Parathyroid adenoma (tissue), 2 donors: ENCODE measurements around the gene CDC27.

Source experiments
- H2AFZ ChIP-seq: fragments of 300-600 bp; sonication (generic); one replicate; pipeline ENCODE4 v1.7.0; 2017; ENCODE audit warnings: antibody characterized with exemption, mild to moderate bottlenecking
- H3K27ac ChIP-seq: fragments of 300-600 bp; sonication (generic); one replicate; pipeline ENCODE4 v1.7.0; 2017
- H3K27me3 ChIP-seq: fragments of 300-600 bp; sonication (generic); one replicate; pipeline ENCODE4 v1.7.0; 2017; ENCODE audit warnings: low read length; ENCODE audit not compliant: control insufficient read depth, insufficient read depth
- H3K36me3 ChIP-seq: fragments of 300-600 bp; sonication (generic); one replicate; pipeline ENCODE4 v1.7.0; 2017; ENCODE audit warnings: low read length; ENCODE audit not compliant: control insufficient read depth, insufficient read depth
- H3K4me1 ChIP-seq: fragments of 300-600 bp; sonication (generic); one replicate; pipeline ENCODE4 v1.7.0; 2017; ENCODE audit warnings: control low read depth
- H3K4me2 ChIP-seq: fragments of 300-600 bp; sonication (generic); one replicate; pipeline ENCODE4 v1.7.0; 2017; ENCODE audit warnings: low read length
- H3K4me3 ChIP-seq: fragments of 300-600 bp; sonication (generic); one replicate; pipeline ENCODE4 v1.7.0; 2017; ENCODE audit warnings: low read depth, low read length
- H3K79me2 ChIP-seq: fragments of 300-600 bp; sonication (generic); one replicate; pipeline ENCODE4 v1.7.0; 2017; ENCODE audit warnings: control low read depth
- H3K9ac ChIP-seq: fragments of 300-600 bp; sonication (generic); one replicate; pipeline ENCODE4 v1.7.0; 2017; ENCODE audit warnings: mild to moderate bottlenecking
- H3K9me3 ChIP-seq: fragments of 300-600 bp; sonication (generic); one replicate; pipeline ENCODE4 v1.7.0; 2017; ENCODE audit warnings: low read length; ENCODE audit not compliant: control insufficient read depth
- CTCF ChIP-seq: fragments of 300-600 bp; sonication (generic); IDR thresholded peaks from one replicate; pipeline ENCODE4 v1.7.0; 2017; ENCODE audit warnings: antibody characterized with exemption, mild to moderate bottlenecking
- donor health status: primary hyperparathyroidism.

CDC27 gene

GRCh38 chr17:47209499-47209898 is 20.4 kb upstream of the CDC27 start:
- H3K9me3 ChIP-seq, result no peaks in the 10 kb centered on the region
- H3K4me2 ChIP-seq, result no peak overlapping the region
- no peaks in the 10 kb centered on the region for H3K27me3 ChIP-seq
- no peaks in the 10 kb centered on the region for H3K36me3 ChIP-seq
- H3K79me2 ChIP-seq, result no peaks in the 10 kb centered on the region
- no peak overlapping the region for H3K9ac ChIP-seq
- peak overlapping the region; percentile 90 for H2AFZ ChIP-seq
- no peak overlapping the region for H3K27ac ChIP-seq
- H3K4me3 ChIP-seq, result no peak overlapping the region
- no peak for TF ChIP-seq CTCF
- H3K4me1 ChIP-seq, result peaks cover 29% of the 10 kb centered on the region

DNA sequence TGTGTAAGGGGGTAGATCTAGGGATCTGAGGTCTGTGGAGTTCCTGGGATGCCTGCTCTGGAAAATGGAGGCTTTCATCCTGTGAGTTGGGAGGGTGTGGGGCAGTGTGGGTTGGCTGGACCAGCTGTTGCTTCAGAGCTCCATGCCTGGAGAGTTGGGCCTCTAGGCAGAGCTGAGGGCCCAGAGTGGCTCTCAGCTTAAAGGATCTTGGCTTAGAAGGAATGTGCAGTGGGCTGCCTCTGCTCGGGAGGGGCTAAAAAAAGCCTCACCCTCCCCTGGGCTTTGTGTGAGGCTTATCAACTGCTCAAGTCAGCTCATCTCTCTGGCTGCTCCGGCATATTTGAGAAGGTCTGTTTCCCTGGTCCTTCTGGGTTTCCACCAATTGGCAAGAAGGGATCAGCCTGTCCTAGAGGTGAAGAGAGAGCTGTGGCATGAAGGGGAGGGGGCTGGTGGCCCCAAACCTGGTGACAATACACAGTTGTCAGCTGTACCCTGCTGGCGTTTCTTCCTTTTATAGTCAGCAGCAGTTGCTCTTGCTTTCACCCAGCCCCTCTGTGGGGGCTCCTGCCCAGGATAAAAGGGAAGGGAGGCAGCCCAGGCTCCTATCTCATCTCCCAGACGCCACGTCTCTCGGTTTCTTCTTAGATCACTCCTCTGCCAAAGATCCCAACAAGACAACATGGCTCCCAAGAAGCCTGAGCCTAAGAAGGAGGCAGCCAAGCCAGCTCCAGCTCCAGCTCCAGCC is 19.8 kb upstream of the CDC27 start, which contains the start of gene MYL4:
TSS of gene MYL4 (plus strand) at position 605 of the 745 bp plus-strand sequence. CDS start at position 680, 75 bp downstream.
- TF ChIP-seq CTCF, result no peak
- H3K4me1 ChIP-seq, result peaks cover 29% of the 10 kb centered on the region
- H3K9me3 ChIP-seq, result no peaks in the 10 kb centered on the region
- peak within 1 kb of the TSS; percentile 27 for H3K4me2 ChIP-seq
- H3K27me3 ChIP-seq, result no peaks in the 10 kb centered on the region
- no peaks in the 10 kb centered on the region for H3K36me3 ChIP-seq
- no peaks in the 10 kb centered on the region for H3K79me2 ChIP-seq
- peak within 1 kb of the TSS; percentile 90 for H2AFZ ChIP-seq
- peak within 1 kb of the TSS; percentile 25 for H3K27ac ChIP-seq
- H3K9ac ChIP-seq, result no peak within 1 kb of the TSS
- no peak within 1 kb of the TSS for H3K4me3 ChIP-seq

GRCh38 chr17:47207143-47208067 is 18.3 kb upstream of the CDC27 start:
- H3K4me1 ChIP-seq, result peaks cover 29% of the 10 kb centered on the region
- H3K4me3 ChIP-seq, result no peak overlapping the region
- no peaks in the 10 kb centered on the region for H3K36me3 ChIP-seq
- no peak for TF ChIP-seq CTCF
- H3K4me2 ChIP-seq, result no peak overlapping the region
- H3K27me3 ChIP-seq, result no peaks in the 10 kb centered on the region
- H3K79me2 ChIP-seq, result no peaks in the 10 kb centered on the region
- no peak overlapping the region for H3K9ac ChIP-seq
- no peaks in the 10 kb centered on the region for H3K9me3 ChIP-seq
- no peak overlapping the region for H3K27ac ChIP-seq
- no peak overlapping the region for H2AFZ ChIP-seq

DNA sequence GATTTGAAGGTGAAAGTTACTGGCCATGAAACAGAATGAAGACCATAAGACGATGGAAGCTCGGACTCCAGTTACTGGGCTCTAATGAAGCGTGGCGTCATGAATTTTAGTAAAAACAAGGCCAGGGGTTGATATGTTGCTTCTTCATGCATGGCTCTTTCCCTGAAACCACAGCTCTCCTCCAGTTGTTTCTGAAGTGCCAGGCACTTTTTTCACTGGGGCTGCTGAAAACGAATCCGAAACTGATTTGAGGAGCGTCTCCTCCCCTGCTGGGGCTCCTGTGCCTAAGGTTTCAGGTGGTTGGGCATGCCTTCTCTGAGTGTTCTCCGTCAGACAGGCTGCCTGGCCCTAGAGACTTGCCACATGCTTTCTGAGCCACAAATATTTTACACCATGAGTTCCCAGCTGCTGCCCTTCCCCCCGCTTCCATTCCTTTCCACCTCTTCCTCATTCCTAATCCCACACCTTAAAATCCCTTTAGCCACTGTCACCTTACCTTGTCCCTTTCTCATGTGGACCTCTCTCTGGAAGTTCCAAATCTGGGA is 16.4 kb upstream of the CDC27 start:
- H3K79me2 ChIP-seq, result no peaks in the 10 kb centered on the region
- no peaks in the 10 kb centered on the region for H3K9me3 ChIP-seq
- H3K27me3 ChIP-seq, result no peaks in the 10 kb centered on the region
- peak overlapping the region; percentile 61 for H3K27ac ChIP-seq
- peaks cover 24% of the 10 kb centered on the region for H3K4me1 ChIP-seq
- peak overlapping the region; percentile 55 for H3K4me2 ChIP-seq
- peak overlapping the region; percentile 6 for H3K4me3 ChIP-seq
- H3K36me3 ChIP-seq, result no peaks in the 10 kb centered on the region
- no peak overlapping the region for H3K9ac ChIP-seq
- H2AFZ ChIP-seq, result peak overlapping the region; percentile 77
- no peak for TF ChIP-seq CTCF
